CD4-positive, alpha-beta T cell treated with Interleukin-10 for 1 hour (primary cell): ENCODE measurements around the gene CAPN15.

Source experiments
- DNase-seq: peaks from one replicate; pipeline ENCODE4 v3.0.0-alpha.2; 2020

The CAPN15 gene

GRCh38 chr16:526181-527014 is 1.1 kb upstream of the CAPN15 start:
- DNase-seq, result no peak

DNA sequence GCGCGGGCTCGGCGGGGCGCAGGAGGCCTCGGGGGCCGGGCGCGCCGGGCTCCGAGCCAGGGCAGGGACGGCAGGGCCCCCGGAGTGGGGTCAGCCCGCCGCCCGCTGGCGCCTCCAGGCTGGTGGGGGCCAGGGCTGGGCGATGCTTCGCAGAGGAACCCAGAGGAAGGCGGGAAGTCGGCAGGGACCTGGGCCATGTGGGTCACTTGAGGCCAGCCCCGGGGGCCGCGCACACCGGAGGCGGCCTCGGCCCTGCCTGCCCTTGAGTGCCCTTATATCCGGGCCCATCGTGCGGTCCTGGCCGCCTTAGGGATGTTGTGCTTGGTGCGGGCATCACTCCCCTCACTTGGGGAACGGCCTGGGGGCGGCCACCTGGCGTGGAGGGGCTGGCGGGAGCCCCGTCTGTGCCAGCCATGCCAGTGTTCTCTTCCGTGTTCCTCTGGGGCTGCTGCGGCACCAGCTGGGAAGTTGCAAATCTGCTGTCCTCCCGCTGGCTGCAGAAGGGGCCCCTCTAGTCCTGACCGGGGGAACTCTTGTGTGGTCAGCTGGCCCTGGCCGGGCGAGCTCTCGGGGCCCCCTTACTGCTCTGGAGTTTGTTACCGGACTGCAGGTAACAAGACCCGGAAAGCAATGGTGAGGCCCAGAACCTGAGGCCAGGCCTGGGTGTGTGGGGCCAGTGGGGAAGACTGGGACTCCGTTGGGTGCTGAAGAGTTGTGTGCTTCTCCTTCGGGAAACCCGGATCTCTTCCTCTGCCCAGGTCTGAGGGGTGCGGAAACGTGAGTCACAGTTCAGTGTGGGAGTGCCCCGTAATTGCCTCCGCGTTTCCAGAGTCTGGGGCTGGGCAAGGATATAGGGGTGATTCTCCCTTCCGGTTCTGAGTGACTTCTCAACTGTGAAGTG is 849 bp downstream of the CAPN15 start:
- peak; percentile 26 for DNase-seq

DNA sequence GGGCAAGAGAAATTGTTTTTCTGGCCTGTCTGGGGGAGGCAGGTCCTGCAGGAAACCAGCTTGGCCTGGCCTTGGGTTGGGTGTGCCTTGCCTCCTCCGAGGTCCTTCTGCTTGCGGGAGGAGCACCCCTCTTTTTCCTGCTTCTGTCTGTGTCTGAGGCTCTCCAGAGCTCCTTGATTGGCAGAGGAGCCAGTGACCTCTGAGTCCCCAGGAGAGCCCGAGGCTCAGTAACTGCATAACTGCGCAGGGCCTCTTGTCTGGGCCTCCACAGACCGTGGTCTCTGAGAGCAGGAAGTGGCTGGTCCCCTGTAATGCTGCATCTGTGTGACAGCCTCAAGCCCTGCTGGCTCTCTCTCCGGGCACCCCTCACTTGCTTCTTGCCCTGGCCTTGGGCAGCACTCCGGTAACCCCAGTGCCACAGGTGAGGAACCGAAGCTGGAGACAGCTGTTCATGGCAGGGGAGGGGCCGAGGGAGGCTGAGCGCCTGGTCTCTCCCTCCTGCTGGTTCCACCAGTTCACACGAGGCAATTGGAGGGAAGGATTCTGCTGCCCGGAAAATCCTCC is 1.6 kb downstream of the CAPN15 start:
- DNase-seq, result peak; percentile 34

- no peak for DNase-seq
These were observed 2.8 kb downstream of the CAPN15 start for GRCh38 chr16:530111-530817.

DNA sequence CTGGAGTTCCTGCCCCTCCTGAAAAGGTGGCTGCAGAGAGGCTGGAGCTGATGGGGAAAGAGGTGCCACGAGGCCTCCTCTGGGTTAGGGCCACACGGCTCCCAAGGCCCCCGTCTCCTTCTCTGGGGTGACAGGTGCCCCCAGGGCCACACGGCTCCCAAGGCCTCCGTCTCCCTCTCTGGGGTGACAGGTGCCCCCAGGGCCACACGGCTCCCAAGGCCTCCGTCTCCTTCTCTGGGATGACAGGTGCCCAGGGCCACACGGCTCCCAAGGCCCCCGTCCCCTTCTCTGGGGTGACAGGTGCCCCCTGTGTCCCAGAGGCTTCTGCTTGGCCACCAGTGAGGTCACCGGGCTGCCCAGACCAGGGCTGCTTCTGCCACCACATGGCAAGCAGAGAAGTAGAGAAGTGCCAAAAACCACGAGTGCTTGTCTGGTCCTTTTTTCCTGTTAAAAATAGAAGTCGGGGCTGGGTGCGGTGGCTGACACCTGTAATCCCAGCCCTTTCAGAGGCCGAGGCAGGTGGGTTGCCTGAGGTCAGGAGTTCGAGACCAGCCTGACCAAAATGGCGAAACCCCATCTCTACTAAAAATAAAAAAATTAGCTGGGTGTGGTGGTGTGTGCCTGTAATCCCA is 4.1 kb downstream of the CAPN15 start:
- DNase-seq, result no peak

GRCh38 chr16:533391-534123 is 6.0 kb downstream of the CAPN15 start:
- DNase-seq, result no peak

DNA sequence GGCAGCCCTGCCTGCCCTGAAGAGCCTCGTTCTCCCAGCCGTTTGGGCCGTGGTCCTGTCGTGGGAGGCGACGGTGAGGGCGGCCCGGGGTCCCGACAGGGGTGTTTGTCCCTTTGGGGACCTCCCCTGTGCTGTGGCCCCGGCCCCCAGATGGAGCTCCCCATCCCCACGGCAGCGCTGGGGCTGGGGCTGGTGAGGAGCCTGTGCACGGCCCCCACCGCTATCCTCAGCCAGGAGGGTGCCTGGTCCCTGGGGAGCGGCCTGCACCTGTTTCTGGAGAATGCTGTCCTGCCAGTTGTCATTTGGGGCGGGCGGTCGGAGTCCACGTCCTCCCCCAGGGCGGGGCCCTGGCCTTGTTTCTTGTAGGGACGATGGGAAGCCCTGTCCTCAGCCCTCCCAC is 6.6 kb downstream of the CAPN15 start:
- DNase-seq, result no peak

- DNase-seq, result no peak
These were observed 7.4 kb downstream of the CAPN15 start for GRCh38 chr16:534856-535445.

GRCh38 chr16:535446-536405 is 8.2 kb downstream of the CAPN15 start:
- DNase-seq, result no peak

DNA sequence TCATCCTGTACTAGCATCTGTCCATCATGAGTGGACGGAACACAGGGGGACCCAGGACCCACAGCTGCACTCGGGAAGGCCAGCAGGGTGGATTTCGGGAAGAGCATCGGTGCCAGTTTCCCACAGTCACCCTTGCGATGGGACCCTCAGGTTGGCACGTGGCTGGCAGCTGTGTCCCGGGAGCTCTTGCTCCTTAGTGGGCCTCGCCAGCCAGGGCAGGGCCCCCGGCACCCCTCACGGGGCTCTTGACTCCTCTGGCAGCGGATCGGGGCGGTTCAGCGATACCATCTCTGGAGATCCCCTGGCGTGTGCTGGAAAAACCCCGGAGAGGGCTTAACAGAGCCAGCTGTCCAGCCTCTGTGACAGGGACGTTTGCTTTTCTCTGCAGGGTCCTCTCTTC is 9.2 kb downstream of the CAPN15 start:
- DNase-seq, result no peak

DNA sequence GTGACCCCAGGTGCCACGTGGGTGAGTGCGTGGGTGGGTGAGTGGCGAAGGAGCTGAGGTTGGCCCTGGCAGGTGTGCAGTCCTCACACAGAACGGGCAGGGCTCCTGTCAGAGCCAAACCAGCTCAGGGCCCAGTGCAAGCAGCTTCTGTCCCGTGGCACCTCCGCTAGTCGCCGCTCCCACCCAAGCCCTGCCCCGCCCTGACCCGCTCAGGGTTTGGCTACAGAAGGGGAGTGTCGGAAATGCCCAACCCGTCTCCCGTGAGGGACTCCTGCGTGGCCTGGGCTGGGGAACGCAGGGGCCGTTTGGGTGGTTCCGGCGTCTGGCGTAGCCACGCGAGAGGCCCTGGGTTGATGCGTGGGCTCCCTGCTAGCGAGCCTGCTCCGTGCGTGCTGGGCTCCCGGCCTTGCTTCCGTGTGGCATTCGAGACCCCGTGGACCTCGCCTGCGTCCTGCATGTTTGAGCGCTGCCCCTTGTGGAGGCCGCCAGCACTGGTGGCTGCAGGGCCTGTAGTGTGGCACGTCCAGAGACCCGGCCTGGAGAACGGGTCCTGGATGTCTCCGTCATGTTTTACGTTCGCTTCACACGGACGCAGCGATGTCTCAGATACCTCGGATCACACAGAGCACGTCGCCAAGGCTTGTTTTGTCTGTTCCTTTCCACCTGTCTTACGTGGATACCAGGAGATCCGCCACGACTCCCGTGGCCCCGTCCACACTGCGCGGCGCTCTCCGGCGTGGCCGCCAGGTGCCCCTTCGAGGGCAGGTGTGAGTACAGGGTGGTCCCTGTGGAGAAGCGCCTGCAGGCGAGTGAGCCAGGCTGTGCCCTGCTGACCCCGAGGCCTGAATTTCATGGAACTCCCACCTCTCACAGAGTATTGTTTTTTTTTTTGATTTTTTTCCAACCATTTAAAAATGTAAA is 10.2 kb downstream of the CAPN15 start:
- DNase-seq, result no peak

DNA sequence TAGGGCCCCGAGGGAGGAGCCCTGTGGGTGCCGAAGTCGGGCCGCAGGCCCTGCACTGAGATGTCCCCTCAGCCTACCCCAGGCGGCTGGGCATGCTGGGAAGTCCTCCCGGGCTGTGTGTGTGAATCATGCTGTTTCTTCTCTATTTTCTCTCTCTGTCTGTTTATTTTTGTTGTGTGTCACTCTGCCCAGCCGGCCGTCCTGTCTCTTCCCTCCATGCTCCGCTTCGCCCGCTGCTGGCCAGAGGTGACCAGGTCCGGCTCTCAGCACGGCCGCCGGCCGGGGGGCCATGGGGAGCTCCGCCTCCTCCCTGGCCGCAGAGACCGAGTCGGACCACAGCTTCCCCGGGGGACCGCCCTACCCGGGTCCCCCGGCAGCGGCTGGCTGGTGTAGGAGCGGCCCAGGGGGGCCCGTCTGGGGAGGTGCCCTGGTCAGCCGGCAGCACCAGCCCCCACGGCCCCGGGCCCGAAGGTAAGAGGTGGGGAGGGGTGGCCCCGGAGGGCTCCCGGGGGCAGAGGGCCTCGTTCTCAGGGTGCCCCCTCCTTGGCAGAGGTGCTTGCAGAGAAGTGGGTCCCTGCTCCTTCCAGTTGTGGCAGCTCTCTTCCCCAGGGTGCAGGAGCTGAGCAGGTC is 12.5 kb downstream of the CAPN15 start:
- DNase-seq, result no peak

- DNase-seq, result no peak
These were observed 13.3 kb downstream of the CAPN15 start for GRCh38 chr16:540645-541340.

GRCh38 chr16:543301-544164 is 16.0 kb downstream of the CAPN15 start:
- DNase-seq, result no peak

DNA sequence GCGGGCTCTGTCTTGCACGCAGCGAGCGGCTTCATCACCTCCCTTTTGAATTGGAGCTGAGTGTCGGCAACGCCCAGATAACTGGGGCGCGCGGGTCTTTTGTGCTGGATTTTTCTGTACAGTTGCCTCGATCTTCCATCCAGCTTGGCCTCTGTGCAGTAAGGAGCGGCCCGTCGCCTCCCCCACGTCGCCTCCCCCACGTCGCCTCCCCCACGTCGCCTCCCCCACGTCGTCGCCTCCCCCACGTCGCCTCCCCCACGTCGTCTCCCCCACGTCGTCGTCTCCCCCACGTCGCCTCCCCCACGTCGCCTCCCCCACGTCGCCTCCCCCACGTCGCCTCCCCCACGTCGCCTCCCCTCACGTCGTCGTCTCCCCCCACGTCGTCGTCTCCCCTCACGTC is 17.0 kb downstream of the CAPN15 start:
- DNase-seq, result no peak

DNA sequence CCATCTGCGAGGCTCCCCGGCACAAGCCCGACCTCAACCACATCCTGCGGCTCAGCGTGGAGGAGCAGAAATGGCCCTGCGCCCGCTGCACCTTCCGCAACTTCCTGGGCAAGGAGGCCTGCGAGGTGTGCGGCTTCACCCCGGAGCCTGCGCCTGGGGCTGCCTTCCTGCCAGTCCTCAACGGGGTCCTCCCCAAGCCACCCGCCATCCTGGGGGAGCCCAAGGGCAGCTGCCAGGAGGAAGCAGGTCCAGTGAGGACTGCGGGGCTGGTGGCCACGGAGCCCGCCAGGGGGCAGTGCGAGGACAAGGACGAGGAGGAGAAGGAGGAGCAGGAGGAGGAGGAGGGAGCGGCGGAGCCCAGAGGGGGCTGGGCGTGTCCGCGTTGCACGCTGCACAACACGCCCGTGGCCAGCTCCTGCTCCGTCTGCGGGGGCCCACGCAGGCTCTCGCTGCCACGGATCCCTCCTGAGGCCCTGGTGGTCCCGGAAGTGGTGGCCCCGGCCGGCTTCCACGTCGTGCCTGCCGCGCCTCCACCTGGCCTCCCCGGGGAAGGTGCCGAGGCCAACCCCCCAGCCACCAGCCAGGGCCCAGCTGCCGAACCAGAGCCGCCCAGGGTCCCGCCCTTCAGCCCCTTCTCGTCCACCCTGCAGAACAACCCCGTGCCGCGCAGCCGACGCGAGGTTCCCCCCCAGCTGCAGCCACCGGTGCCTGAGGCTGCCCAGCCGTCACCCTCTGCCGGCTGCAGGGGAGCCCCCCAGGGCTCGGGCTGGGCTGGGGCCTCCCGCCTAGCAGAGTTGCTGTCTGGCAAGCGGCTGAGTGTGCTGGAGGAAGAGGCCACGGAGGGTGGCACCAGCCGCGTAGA is 19.6 kb downstream of the CAPN15 start:
- DNase-seq, result peak; percentile 54
